Esophagus squamous epithelium (tissue), 4 donors: ENCODE results near the gene VPS45.

Experiments used
- CTCF ChIP-seq, 6 experiments: fragments of 450-650 bp in 4 of 6; fragments of 200-600 bp in 2 of 6; sonication (generic) in 2 of 6; IDR thresholded peaks; one replicate each; pipeline ENCODE4 v1.5.1; 2016 to 2019; ENCODE audit warnings: antibody characterized with exemption in 6 of 6, mild to moderate bottlenecking in 4 of 6, moderate library complexity in 4 of 6
- POLR2A ChIP-seq, 4 donors: fragments of 450-650 bp; IDR thresholded peaks; one replicate each; pipeline ENCODE4 v1.6.1; 2017; ENCODE audit warnings: antibody characterized with exemption in 4 of 4, mild to moderate bottlenecking in 4 of 4, moderate library complexity in 3 of 4

GRCh38 chr1:150179867-150180266, 112.3 kb downstream of the VPS45 start:
- no peak for TF ChIP-seq CTCF (IDR thresholded peaks at IDR 0.05)
- TF ChIP-seq POLR2A (IDR thresholded peaks at IDR 0.05): no peak
